Activated naive CD8-positive, alpha-beta T cell treated with anti-CD3 and anti-CD28 coated beads, Interleukin-2, amount 50 U/mL, for 24 hours (primary cell): ENCODE data around the gene OSBPL9.
"Not testable (repeated sequence)": the region's sequence is repeated elsewhere in the genome, so short reads cannot be mapped to it uniquely, and the experiment has no call there.

Experiments
- ATAC-seq: fragments of 150-1000 bp; cut with Tn5 transposase; one replicate; pipeline ENCODE4 v1.10.0; 2021
- DNase-seq: peaks from one replicate; pipeline ENCODE4 v3.0.0; 2021
- H3K27ac Mint-ChIP-seq: one replicate; pipeline ENCODE4 v1.8.0; 2021; ENCODE audit warnings: mild to moderate bottlenecking, mixed read lengths
- H3K27me3 Mint-ChIP-seq: one replicate; pipeline ENCODE4 v1.8.0; 2021; ENCODE audit warnings: mixed read lengths
- H3K36me3 Mint-ChIP-seq: one replicate; pipeline ENCODE4 v1.8.0; 2021; ENCODE audit warnings: low read depth, mixed read lengths
- H3K4me1 Mint-ChIP-seq: one replicate; pipeline ENCODE4 v1.8.0; 2021; ENCODE audit warnings: mixed read lengths
- H3K4me3 Mint-ChIP-seq: one replicate; pipeline ENCODE4 v1.8.0; 2021; ENCODE audit warnings: mild to moderate bottlenecking, moderate library complexity, mixed read lengths
- H3K9me3 Mint-ChIP-seq: one replicate; pipeline ENCODE4 v1.8.0; 2021; ENCODE audit warnings: mixed read lengths

The OSBPL9 gene

GRCh38 chr1:51636764-51637522 is 20.1 kb downstream of the OSBPL9 start:
- ATAC-seq (no peak), DNase-seq (no peak)
- Mint-ChIP-seq H3K9me3 (no peaks in the 10 kb centered on the region), H3K4me3 (no peak overlapping the region), H3K4me1 (peaks cover 6% of the 10 kb centered on the region), H3K27me3 (no peaks in the 10 kb centered on the region), H3K36me3 (no peaks in the 10 kb centered on the region), H3K27ac (no peak overlapping the region)

GRCh38 chr1:51638350-51638749 is 21.5 kb downstream of the OSBPL9 start:
- no peak for ATAC-seq
- Mint-ChIP-seq H3K27ac (no peak overlapping the region), H3K9me3 (no peaks in the 10 kb centered on the region), H3K27me3 (no peaks in the 10 kb centered on the region), H3K4me3 (no peak overlapping the region), H3K4me1 (peaks cover 6% of the 10 kb centered on the region), H3K36me3 (peaks cover 2% of the 10 kb centered on the region)
- DNase-seq = no peak

- no peak overlapping the region for H3K4me3 Mint-ChIP-seq
- no peaks in the 10 kb centered on the region for H3K27me3 Mint-ChIP-seq
- no peaks in the 10 kb centered on the region for H3K4me1 Mint-ChIP-seq
- no peaks in the 10 kb centered on the region for H3K9me3 Mint-ChIP-seq
- H3K27ac Mint-ChIP-seq = no peak overlapping the region
- ATAC-seq (no peak), DNase-seq (no peak)
- H3K36me3 Mint-ChIP-seq = peaks cover 5% of the 10 kb centered on the region
Measured at GRCh38 chr1:51639694-51640093, 22.8 kb downstream of the OSBPL9 start.

GRCh38 chr1:51641096-51641495 is 24.2 kb downstream of the OSBPL9 start:
- Mint-ChIP-seq H3K36me3 (peaks cover 9% of the 10 kb centered on the region), H3K4me3 (no peak overlapping the region), H3K9me3 (peaks cover 4% of the 10 kb centered on the region), H3K27me3 (no peaks in the 10 kb centered on the region), H3K27ac (no peak overlapping the region), H3K4me1 (no peaks in the 10 kb centered on the region)
- ATAC-seq (no peak), DNase-seq (no peak)

- H3K4me3 Mint-ChIP-seq = no peak overlapping the region
- DNase-seq (no peak), ATAC-seq (no peak)
- peaks cover 4% of the 10 kb centered on the region for H3K9me3 Mint-ChIP-seq
- H3K27me3 Mint-ChIP-seq = no peaks in the 10 kb centered on the region
- no peak overlapping the region for H3K27ac Mint-ChIP-seq
- H3K4me1 Mint-ChIP-seq = no peaks in the 10 kb centered on the region
- H3K36me3 Mint-ChIP-seq = peaks cover 9% of the 10 kb centered on the region
Measured at GRCh38 chr1:51642739-51643142, 25.8 kb downstream of the OSBPL9 start.

GRCh38 chr1:51643362-51643761 is 26.5 kb downstream of the OSBPL9 start:
- DNase-seq (no peak), ATAC-seq (no peak)
- Mint-ChIP-seq H3K4me3 (no peak overlapping the region), H3K9me3 (peaks cover 4% of the 10 kb centered on the region), H3K27me3 (no peaks in the 10 kb centered on the region), H3K36me3 (peaks cover 9% of the 10 kb centered on the region), H3K4me1 (no peaks in the 10 kb centered on the region), H3K27ac (no peak overlapping the region)

GRCh38 chr1:51644020-51644419 is 27.1 kb downstream of the OSBPL9 start:
- H3K27ac Mint-ChIP-seq = no peak overlapping the region

GRCh38 chr1:51644533-51645197 is 27.8 kb downstream of the OSBPL9 start:
- no peak overlapping the region for H3K4me3 Mint-ChIP-seq
- ATAC-seq (no peak), DNase-seq (no peak)
- H3K27ac Mint-ChIP-seq = no peak overlapping the region
- H3K36me3 Mint-ChIP-seq = peaks cover 9% of the 10 kb centered on the region
- H3K27me3 Mint-ChIP-seq = no peaks in the 10 kb centered on the region
- H3K4me1 Mint-ChIP-seq = no peaks in the 10 kb centered on the region
- peaks cover 4% of the 10 kb centered on the region for H3K9me3 Mint-ChIP-seq

More at GRCh38 chr1:51644020-51644419, 27.1 kb downstream of the OSBPL9 start:
- H3K27me3 Mint-ChIP-seq = no peaks in the 10 kb centered on the region
- DNase-seq (no peak), ATAC-seq (no peak)
- H3K36me3 Mint-ChIP-seq = peaks cover 9% of the 10 kb centered on the region
- peaks cover 4% of the 10 kb centered on the region for H3K9me3 Mint-ChIP-seq
- H3K4me1 Mint-ChIP-seq = no peaks in the 10 kb centered on the region
- H3K4me3 Mint-ChIP-seq = no peak overlapping the region

GRCh38 chr1:51646592-51646991 is 29.7 kb downstream of the OSBPL9 start:
- not testable (repeated sequence) for DNase-seq, ATAC-seq, H3K27me3 Mint-ChIP-seq, H3K27ac Mint-ChIP-seq, H3K9me3 Mint-ChIP-seq, H3K4me1 Mint-ChIP-seq, H3K36me3 Mint-ChIP-seq, H3K4me3 Mint-ChIP-seq

GRCh38 chr1:51648180-51649109 is 31.6 kb downstream of the OSBPL9 start:
- no peaks in the 10 kb centered on the region for H3K27me3 Mint-ChIP-seq
- H3K4me3 Mint-ChIP-seq = no peak overlapping the region
- ATAC-seq (no peak), DNase-seq (no peak)
- H3K4me1 Mint-ChIP-seq = no peaks in the 10 kb centered on the region
- peaks cover 6% of the 10 kb centered on the region for H3K36me3 Mint-ChIP-seq
- H3K27ac Mint-ChIP-seq = no peak overlapping the region
- peaks cover 4% of the 10 kb centered on the region for H3K9me3 Mint-ChIP-seq

GRCh38 chr1:51649593-51650091 is 32.8 kb downstream of the OSBPL9 start:
- H3K36me3 Mint-ChIP-seq = peaks cover 3% of the 10 kb centered on the region
- H3K4me3 Mint-ChIP-seq = no peak overlapping the region
- ATAC-seq (no peak), DNase-seq (no peak)
- H3K9me3 Mint-ChIP-seq = peaks cover 4% of the 10 kb centered on the region
- H3K4me1 Mint-ChIP-seq = no peaks in the 10 kb centered on the region
- no peak overlapping the region for H3K27ac Mint-ChIP-seq
- no peaks in the 10 kb centered on the region for H3K27me3 Mint-ChIP-seq

GRCh38 chr1:51650198-51650597 is 33.3 kb downstream of the OSBPL9 start:
- Mint-ChIP-seq H3K9me3 (peaks cover 4% of the 10 kb centered on the region), H3K36me3 (peaks cover 3% of the 10 kb centered on the region), H3K4me1 (no peaks in the 10 kb centered on the region), H3K27me3 (no peaks in the 10 kb centered on the region), H3K4me3 (no peak overlapping the region), H3K27ac (no peak overlapping the region)
- no peak for ATAC-seq
- DNase-seq = no peak

GRCh38 chr1:51651552-51651942 is 34.7 kb downstream of the OSBPL9 start:
- ATAC-seq = no peak
- Mint-ChIP-seq H3K4me1 (no peaks in the 10 kb centered on the region), H3K4me3 (no peak overlapping the region), H3K27ac (no peak overlapping the region), H3K36me3 (no peaks in the 10 kb centered on the region), H3K9me3 (no peaks in the 10 kb centered on the region), H3K27me3 (no peaks in the 10 kb centered on the region)
- DNase-seq = no peak

- Mint-ChIP-seq H3K4me3 (no peak overlapping the region), H3K27me3 (no peaks in the 10 kb centered on the region), H3K27ac (no peak overlapping the region), H3K36me3 (no peaks in the 10 kb centered on the region), H3K4me1 (no peaks in the 10 kb centered on the region), H3K9me3 (no peaks in the 10 kb centered on the region)
- DNase-seq (no peak), ATAC-seq (no peak)
Measured at GRCh38 chr1:51652599-51652998, 35.7 kb downstream of the OSBPL9 start.
